ENCODE results near the gene TDRD7.

- no peak for TF ChIP-seq EZH2 (IDR thresholded peaks at IDR 0.05; ENCODE audit: borderline replicate concordance, low read length)
- no peak for TF ChIP-seq CTCF (IDR thresholded peaks at IDR 0.05; ENCODE audit: low read length)
These were observed 76.0 kb downstream of the TDRD7 start for GRCh38 chr9:97487861-97488260.

All from OCI-LY1 (cell line).